NCI-H524 (cell line): ENCODE measurements around the gene IRF8.

Source experiments
- DNase-seq, 2 experiments: peaks; one replicate each; lab custom pipeline; 2025; lab: John Stamatoyannopoulos, UW

IRF8 gene

DNA sequence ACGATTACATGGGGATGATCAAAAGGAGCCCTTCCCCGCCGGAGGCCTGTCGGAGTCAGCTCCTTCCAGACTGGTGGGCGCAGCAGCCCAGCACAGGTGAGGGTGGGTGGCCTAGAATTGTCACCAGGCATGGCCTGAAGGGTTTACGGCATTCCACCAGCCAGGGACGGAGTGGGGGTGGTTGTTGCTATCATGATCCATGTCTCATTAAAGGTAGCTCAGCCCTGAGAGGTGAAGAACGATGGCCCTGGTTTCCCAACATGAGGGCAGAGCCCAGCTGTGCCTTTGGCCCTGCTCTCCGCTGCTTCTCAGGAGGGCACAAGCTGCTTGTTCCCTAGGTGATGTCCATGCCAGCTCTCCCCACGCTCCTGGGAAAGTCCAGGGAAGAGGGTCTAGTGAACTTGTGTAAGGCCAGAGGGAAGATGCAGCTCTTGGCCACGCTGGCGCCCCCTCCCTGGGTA lies 14.2 kb downstream of the IRF8 start:
- no peak for DNase-seq

DNA sequence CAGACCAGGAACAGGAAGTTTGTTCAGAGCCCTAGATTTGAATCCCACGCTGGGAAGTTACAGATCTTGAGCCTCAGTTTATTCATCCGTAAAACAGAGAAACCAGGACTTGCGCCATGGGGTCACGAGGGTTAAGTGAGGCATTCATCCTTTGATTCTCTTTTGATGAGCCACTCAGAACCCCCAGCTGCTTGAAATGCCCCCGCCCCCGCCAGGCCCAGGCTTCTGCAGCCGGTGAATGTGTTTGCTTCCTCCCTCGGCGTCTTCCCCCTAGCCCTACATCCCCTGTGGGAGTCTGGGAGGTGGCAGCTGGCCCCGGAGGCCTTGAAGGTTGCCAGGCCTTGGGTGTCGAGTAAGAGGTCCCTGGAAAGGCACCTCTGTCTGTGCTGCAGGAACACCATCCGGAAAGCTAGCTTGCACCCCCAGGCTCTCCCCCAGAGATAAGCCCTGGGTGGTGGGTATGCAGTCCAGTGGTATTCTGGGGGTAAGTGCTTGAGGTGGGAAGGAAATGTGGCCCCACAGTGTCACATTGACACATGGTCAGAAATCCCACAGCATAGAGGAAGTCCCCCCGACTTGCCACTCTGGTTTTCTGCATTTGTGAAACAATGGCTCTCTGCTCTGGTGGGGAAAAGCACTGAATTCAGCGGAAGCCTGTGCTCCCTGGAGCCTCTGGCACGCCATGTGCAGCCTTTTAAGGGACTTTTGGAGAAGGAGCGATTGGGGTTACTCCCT lies 14.9 kb downstream of the IRF8 start:
- no peak for DNase-seq

DNA sequence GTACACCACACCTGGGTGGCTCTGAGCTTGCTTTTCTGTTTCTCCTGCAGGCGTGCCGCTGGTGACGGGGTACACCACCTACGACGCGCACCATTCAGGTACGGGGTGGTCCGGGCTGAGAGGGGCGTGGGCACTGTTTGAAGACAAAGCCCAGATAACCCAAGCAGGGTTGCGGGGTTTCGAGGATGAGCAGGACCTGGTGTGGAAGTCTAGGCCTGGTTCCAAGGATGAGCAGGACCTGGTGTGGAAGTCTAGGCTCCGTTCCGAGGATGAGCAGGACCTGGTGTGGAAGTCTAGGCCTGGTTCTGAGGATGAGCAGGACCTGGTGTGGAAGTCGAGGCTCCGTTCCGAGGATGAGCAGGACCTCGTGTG lies 15.4 kb downstream of the IRF8 start:
- DNase-seq: no peak

DNA sequence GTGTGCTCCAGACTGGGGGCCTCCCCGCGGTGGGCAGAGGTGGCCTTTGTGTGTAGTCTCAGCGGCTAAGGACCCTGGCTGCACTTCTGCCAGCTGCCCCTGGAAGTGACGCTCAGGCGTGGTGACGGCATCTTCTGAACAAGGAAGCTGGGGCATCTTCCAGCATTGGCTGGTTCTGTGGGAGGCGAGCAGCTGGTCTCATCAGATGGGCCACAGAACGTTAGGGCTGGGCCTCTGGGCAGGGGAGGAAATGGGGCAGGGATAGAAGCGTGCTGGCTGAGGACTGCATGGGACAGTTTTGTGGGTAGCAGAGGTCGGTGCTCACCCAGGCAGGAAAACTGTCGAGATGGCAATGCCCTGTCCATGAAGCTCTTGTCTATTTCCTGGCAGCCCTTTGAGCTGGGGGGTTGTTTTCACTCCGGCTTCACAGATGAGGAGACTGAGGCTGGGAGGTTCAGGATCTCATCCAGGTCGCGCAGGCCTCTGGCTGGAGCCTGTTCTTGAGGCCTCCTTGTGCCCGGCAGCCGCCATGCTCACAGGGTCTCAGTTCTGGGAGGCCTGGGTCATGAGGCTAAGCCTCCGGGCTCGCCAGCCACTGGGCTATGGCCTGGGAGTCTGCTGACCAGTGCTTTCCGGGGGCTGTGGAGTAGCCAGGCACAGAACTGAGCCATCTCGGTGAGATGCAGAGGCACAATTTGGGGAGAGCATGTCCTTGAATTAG lies 16.3 kb downstream of the IRF8 start:
- DNase-seq: no peak

DNA sequence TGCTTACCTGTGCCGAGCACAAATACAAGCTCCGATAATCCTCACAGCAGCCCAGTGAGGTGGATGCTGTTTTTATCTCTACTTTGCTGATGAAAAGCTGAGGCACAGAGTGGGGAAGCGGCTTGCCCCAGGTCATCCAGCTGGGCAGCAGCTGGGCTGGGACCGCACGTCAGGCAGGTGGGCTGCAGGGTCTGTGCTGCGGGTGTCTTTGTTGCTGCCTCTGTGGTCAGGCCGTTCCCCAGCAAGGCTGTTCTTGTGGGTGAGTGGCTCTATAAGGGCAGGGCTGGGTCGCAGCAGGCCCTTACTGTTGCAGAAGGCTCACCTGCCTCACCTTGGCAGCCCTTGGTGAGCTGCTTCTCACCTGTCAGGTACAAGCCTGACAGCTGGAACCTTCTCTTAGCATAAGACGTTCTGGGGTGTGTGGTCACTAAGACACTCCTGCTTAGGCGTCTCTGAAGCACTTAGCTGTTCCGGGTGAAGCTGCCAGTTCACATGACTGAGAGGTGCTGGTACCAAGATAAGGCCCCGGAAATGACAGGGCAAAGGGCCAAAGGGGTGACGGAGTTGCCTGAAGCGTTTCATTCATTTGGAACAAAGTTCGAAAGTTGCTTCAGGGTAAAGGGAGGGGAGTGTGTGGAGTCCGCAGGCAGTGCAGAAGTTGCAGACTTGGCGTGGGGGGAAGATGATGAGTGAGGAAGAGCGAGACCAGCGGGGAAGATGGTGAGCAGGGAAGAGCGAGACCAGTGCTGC lies 17.4 kb downstream of the IRF8 start:
- DNase-seq: no peak

DNA sequence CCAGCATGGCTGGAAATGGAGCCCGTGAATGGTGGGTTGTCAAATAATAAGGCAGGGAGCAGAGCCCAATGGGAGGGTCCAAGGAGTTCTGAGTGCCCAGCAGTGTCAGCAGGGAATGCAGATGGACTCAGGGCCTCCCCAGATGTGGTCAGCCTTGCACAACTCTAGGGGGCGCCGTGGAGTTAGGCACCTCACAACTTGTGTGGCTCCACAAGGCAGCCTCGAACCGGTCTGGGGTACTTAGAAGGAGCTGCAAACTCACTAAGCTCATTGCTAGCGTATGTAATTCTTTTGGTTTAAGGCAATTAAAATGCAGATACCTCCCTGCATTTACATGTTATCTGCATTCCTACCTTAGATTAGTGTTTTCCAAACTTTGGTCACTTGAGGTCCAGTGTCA lies 18.1 kb downstream of the IRF8 start:
- DNase-seq: no peak

DNA sequence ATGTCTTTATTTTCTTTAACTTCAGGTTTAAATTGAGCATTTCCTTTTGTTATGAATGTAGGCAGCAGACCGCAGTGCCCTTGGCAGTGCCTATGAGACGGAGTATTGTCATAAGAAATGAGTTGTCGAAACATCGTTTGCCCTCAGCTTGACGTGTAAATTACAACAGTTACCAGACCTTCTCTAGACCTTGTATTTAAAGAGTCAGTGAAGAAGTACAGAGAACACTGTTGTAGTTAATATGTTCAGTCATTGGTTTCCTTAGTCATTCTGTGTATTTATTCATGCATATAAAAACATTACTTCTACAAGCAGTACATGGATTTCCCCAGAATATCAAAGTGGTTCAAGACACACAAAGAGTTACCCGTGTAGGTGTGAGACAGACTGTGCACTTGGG lies 19.0 kb downstream of the IRF8 start:
- DNase-seq: no peak

DNA sequence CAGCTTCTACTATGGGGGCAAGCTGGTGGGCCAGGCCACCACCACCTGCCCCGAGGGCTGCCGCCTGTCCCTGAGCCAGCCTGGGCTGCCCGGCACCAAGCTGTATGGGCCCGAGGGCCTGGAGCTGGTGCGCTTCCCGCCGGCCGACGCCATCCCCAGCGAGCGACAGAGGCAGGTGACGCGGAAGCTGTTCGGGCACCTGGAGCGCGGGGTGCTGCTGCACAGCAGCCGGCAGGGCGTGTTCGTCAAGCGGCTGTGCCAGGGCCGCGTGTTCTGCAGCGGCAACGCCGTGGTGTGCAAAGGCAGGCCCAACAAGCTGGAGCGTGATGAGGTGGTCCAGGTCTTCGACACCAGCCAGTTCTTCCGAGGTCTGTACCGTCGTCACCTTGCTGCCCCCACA lies 19.5 kb downstream of the IRF8 start:
- no peak for DNase-seq

DNA sequence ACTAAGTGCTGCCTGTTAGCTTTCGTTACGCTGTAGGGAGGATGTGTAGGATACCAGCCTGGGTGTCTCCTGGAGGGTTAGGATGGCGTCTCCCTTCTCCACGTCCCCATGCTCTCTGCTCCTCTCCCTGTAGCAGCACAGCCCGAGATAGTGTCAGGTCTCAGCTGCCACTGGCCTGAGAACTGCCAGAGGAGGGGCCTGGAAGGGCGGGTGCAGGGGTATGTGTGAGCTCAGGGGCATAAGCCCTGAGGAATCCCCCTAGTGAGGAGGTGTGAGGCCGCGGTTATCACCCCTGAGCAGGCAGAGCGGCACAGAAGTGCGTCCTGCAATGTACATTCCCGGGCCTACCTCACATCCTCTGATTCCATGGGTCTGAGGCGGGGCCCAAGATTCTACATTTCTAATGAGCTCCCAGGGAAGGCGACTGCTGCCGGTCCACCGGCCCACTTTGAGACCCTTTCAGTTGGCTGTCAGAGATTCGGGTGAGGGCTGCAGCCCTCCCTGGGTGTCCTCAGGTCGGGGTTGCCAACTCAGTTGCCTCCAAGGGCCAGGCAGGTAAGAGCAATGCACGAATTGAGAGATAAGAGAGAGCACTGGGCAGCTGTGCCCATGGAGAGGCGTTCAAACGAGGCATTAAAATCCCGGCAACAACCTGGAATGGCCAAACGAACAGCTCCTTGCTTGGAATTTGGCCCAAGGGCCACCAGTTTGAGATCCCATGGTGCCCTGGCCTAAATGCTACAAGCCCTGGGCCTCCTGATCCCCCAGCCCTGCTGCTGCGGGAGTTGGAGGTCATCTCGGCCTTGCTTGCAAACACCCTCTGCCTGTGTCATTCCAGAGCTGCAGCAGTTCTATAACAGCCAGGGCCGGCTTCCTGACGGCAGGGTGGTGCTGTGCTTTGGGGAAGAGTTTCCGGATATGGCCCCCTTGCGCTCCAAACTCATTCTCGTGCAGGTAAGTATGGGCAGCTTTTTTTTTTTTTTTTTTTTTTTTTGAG lies 20.6 kb downstream of the IRF8 start:
- no peak for DNase-seq

DNA sequence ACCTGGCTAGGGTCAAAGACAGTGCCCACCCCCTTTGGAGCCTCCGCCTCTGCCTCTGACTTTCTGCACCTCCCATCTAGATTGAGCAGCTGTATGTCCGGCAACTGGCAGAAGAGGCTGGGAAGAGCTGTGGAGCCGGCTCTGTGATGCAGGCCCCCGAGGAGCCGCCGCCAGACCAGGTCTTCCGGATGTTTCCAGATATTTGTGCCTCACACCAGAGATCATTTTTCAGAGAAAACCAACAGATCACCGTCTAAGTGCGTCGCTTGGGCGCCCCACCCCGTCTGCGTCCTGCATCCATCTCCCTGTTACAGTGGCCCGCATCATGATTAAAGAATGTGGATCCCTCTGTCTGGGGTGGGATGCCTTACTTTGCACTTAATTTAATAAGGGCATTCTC lies 22.1 kb downstream of the IRF8 start:
- DNase-seq: no peak

DNA sequence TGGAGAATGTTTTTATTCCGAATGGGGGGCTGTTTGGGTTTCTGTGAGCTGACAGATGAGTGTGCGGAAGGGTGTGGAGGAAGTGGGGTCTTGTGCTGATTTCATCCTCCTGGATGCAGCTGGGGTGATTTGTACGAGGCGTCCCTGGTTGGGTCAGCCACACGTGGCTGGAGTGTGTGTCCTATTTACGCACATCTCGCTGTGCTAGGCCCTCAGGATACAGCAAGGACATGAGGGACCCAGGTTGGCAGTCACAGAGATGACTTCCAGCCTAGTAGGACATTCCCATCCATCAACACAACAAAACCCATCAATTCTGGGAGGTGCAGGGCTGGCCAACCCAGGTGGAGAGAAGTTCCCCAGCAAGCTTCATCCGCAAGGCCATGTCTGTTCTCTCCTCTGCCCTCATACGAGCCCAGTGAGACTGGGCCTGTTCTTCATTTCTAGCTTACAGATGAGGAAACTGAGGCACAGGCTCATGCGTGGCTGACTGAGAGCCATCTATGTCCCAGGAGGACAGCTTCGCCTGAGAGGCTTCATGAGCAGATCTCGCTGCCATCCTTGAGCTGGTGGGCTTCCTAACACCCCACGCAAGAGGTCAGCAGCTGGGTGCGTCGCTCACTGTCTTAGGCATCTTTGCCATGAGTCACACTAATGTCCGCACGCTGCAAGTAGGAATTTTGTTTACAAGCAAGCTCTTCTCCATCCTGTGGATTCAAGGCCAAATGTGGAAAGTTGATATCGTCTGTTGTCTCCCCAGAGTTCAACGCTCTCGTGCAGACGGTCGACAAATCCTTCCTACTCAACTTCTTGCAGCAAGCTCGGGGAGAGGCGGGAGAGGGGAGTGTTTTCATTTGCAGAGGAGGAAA lies 24.4 kb downstream of the IRF8 start:
- no peak for DNase-seq

DNA sequence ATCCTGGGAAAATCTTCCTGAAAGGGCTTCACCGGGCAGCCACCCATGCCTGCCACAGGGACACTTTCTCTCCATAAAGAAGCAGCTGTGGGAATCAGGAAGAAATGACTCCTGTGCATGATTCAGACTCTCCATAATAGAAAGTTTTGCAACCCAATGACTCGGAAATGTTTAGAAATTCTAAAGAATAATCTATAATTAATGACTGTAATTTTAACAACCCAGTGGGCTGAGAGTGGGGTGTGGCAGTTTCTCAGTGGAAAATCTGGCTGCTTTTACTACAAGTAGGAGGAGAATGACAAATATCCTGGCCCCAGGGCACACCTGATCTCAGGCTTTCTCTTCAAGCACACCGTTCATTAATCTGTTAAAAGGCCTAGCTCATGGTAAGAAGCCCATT lies 25.7 kb downstream of the IRF8 start:
- DNase-seq: no peak

DNA sequence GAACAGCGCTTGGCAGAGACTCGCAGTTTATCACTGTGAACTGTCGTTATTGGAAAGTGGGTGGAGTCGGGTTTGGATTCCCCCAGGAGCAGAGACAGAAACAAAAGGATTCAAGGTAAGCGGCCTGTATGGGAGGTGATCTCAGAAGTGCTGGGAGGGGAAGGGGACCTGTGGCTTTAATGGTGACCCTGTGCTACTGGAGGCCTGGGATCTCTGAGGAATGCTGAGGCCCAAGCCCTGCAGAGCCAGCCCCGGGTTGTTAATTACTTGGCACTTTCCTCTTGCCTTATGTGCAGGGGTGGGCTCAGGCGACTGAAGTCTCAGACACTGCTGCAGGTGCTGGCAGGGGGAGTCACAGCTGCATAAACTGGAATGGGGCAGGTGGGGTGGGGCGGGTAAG lies 27.4 kb downstream of the IRF8 start:
- DNase-seq: no peak

DNA sequence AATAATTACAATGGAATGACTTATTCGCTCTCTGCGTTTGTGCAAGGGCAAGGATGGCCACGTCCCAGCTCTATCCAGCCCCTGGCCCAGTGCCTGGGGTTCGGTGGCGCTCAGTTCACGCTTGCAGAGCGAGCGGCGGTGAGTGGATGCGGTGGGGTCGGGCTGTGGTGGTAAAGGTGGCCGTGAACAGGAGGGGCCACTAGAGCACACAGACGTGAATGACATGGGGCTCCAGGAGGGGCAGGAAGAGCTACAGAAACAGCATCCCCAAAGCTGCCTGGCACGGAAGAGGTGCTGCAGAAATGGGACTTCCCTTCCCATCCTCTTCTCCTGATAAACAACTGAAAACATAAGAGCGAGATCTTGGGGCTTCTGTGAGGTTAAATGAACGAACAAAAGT lies 28.4 kb downstream of the IRF8 start:
- no peak for DNase-seq

DNA sequence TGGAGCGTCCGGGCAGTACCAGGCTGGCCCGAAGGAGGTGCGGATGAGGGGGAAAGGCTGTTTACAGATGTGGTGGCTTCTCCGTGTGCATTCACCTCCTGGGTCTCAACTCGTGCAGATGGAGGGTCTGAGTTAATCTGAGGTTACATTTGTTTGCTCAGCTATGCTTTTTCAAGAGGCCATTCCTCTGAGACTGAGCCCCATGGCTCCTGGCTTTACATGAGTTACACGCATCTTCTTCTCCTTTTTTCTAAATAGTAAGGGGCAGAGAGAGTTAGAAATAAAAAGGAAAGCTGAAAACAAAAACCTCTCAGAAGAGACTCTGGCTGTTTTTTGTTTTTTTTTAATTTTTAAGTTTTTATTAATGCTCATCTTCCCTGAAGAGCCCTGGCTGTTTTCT lies 29.0 kb downstream of the IRF8 start:
- DNase-seq: no peak

DNA sequence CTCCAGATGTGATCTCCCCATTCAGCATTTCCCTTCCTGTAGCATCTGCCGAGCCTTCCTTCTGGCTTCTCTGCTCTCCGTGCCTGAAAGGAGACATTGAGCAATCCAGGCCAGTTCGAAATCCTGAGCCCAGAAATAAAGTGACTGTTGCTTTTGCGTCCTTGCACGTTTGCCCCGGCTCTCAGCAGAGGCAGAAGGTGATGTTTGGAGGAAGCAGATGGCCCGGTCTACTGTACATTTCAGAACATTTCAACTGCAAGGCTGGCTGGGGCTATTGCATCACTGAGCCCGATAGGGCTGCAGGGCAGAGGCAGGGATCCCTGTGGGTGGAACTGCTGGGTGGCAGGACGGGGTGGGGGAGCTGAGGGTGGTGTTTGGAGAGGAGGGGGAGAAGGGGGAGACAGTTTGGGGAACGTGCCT lies 29.4 kb downstream of the IRF8 start:
- peak in 1 of 2 experiments; percentile 54 for DNase-seq

DNA sequence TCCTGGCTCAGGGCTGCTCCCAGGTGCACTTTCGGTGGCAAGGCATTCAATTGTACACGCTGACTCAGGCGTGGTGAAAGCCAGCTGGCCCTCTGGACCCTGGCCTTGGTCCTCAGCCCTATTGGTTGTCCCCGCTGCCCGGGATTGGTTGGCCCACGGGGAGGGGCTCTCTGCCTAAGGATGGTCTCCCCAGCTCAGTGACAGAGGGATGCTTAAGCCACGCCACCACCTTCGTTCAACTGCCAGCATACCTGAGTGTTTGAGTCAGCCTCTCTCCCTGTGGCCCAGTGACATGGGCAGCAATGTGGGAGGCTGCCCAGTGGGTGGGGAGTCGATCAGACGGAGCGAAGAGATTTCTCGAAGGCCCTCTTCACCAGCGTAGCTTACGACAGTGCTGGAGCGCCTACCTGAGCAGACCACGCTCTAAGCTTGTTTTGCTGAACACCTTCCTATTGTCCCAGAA lies 30.3 kb downstream of the IRF8 start:
- DNase-seq: no peak

DNA sequence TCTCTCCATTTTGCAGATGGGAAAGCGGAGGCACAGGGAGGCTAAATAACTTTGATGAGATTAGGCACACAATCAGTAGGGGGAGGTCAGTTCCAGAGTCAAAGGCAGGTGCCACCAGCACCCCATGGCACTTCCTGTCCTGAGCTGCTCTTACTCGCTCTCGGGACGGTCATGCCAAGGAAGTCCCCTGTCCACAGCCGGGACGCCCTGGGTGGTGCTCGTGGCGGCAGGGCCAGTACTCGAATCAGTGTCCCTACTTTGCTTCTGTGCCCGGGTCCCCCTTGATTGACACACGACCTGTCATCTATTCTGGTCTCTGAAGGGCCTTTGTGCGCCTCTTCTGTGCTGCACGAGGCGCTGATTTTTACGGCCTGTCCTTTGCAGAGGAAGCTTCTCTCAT lies 31.3 kb downstream of the IRF8 start:
- no peak for DNase-seq

DNA sequence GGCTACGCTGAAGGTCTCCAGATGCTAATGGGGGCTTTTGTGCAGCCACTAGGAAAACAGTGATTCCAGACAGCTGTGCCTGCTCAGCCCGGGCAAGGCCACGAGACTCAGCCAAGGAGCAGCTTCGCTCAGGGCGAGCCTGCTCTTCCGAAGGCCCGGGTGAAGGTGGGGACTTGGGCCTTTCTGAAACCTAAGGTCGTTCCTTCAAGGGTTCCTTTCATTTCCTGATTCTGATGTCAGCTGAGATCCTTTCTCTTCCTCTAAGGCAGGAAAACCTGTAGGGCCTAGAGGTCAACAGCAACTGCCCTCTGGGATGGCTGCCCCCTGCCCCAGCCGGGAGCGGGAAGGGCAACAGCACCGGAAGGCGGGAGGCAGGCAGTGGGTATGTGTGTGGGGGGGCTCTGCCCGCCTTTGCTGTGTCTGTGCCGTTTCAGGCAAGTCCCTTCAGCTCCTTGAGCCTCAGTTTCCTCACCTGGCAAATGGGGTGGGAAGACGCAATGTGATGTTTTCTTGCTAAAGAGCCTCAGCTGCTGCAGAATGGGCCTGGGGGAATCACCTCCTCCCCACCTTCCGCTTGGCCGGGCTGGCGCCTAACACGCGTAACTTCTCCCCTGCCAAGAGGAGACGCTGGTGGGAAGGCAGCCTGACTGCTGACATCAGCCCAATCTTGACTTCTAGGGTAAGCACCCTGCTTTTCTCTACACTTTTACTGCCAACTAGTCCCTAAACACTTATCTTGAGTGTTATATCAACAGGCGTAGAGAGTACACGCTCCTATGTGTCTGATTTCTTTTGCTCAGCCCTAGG lies 32.8 kb downstream of the IRF8 start:
- DNase-seq: no peak

DNA sequence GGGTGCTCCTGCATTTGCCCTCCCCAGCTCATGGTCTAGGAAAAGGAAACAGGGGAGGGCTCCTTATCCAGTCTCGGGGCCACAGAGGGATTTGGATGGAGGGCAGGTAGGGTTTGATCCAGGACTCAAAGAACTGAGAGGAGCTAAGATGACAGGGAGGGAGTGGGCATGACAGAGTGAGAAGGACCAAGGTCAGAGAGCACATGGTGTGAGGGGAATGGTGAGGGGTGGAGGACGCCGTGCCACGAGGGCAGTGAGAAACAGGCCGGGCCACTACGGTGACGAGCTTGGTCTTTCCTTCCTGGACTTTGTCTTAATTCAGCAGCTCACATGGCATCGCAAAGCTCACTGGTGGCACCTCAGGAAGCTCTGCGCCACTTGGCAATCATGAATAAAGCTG lies 35.2 kb downstream of the IRF8 start:
- no peak for DNase-seq
